GM12864 (cell line): Measurements from ENCODE around the gene KLK10.
"Not testable (repeated sequence)": the region's sequence is repeated elsewhere in the genome, so short reads cannot be mapped to it uniquely, and the experiment has no call there.

Experiments
- DNase-seq: peaks from one replicate; pipeline ENCODE4 v3.0.0-alpha.2; 2011; ENCODE audit warnings: low read depth
- H3K4me3 ChIP-seq: 2 replicates; pipeline ENCODE4 v1.5.1; 2011; ENCODE audit warnings: mild to moderate bottlenecking, low read depth, low read length, control low read depth
- CTCF ChIP-seq: IDR thresholded peaks from 2 replicates; pipeline ENCODE4 v1.5.1; 2011; ENCODE audit warnings: low read depth, mild to moderate bottlenecking, moderate library complexity, low read length, control low read depth, inconsistent platforms; ENCODE audit errors: missing control alignments

The KLK10 gene

GRCh38 chr19:50979758-50980157 lies 39.8 kb downstream of the KLK10 start:
- TF ChIP-seq CTCF, result no peak
- no peak for DNase-seq
- H3K4me3 ChIP-seq, result no peak overlapping the region

GRCh38 chr19:50978772-50979390 lies 40.6 kb downstream of the KLK10 start:
- no peak for TF ChIP-seq CTCF
- no peak overlapping the region for H3K4me3 ChIP-seq
- no peak for DNase-seq

GRCh38 chr19:50977626-50978025 lies 41.9 kb downstream of the KLK10 start:
- H3K4me3 ChIP-seq, result no peak overlapping the region
- DNase-seq, result no peak
- no peak for TF ChIP-seq CTCF

- DNase-seq, result no peak
- no peak for TF ChIP-seq CTCF
These were observed 43.7 kb downstream of the KLK10 start for GRCh38 chr19:50975766-50976165.

GRCh38 chr19:50974702-50975556 lies 44.6 kb downstream of the KLK10 start:
- TF ChIP-seq CTCF, result no peak
- no peak for DNase-seq
- H3K4me3 ChIP-seq, result no peak overlapping the region

More at GRCh38 chr19:50975766-50976165, 43.7 kb downstream of the KLK10 start:
- H3K4me3 ChIP-seq, result no peak overlapping the region

- no peak overlapping the region for H3K4me3 ChIP-seq
- TF ChIP-seq CTCF, result no peak
- DNase-seq, result no peak
These were observed 46.6 kb downstream of the KLK10 start for GRCh38 chr19:50972795-50973376.

- not testable (repeated sequence) for DNase-seq, H3K4me3 ChIP-seq
These were observed 49.7 kb downstream of the KLK10 start for GRCh38 chr19:50969810-50970209.
